A549 (cell line): Measurements from ENCODE around the gene LYPD6. TPM values are rescaled to one million over a fixed set of nuclear protein-coding genes. Genes with fewer than 3 reads are reported as not detected.

Source experiments
- ATAC-seq, 2 experiments: fragments of 200-7000 bp in 1 of 2; fragments of >200 bp in 1 of 2; cut with Nextera tagmentation in 1 of 2; cut with Tn5 transposase in 1 of 2; 3 replicates each; pipeline versions ENCODE4 v1.8.0 to v1.9.1; 2018 to 2020; ENCODE audit warnings: mild to moderate bottlenecking in 1 of 2, moderate library complexity in 1 of 2
- CTCF ChIA-PET: fragments of 300-600 bp; sonication (Branson Sonifier 250); formaldehyde crosslinking; extraction: SDS; loops from one replicate; lab custom pipeline; 2021; ENCODE audit warnings: antibody characterized with exemption, inconsistent platforms; lab: Yijun Ruan, JAX
- POLR2A ChIA-PET: fragments of 350-600 bp; formaldehyde crosslinking; extraction: SDS; loops from one replicate; lab custom pipeline; 2021; ENCODE audit warnings: antibody characterized with exemption, inconsistent platforms; lab: Yijun Ruan, JAX
- DNase-seq, 2 experiments: peaks; one replicate each; pipeline versions ENCODE4 v3.0.0 to v3.0.0-alpha.2; 2011 to 2016; ENCODE audit warnings: low read depth in 1 of 2, low spot score in 1 of 2
- FAIRE-seq: peaks from 2 replicates; lab custom pipeline; 2011; peaks lifted over from hg19 to GRCh38; lab: Jason Lieb, UNC
- H3K27ac ChIP-seq, 2 experiments: fragments of >200 bp; sonication (Bioruptor Twin); formaldehyde crosslinking; 3 replicates each; pipeline ENCODE4 v1.5.1; 2016 to 2017
- H3K4me1 ChIP-seq: fragments of >200 bp; sonication (Bioruptor Twin); formaldehyde crosslinking; 3 replicates; pipeline ENCODE4 v1.6.1; 2016
- H3K4me2 ChIP-seq: fragments of >200 bp; sonication (Bioruptor Twin); formaldehyde crosslinking; 3 replicates; pipeline ENCODE4 v1.6.1; 2016
- H3K4me3 ChIP-seq: fragments of >200 bp; sonication (Bioruptor Twin); formaldehyde crosslinking; 3 replicates; pipeline ENCODE4 v1.5.1; 2016
- H3K9me3 ChIP-seq: fragments of >200 bp; sonication (Bioruptor Twin); formaldehyde crosslinking; 3 replicates; pipeline ENCODE4 v1.6.1; 2016
- CBX8 ChIP-seq: fragments of 200-600 bp; sonication (generic); IDR thresholded peaks from 2 replicates; pipeline ENCODE4 v1.6.1; 2016
- CHD4 ChIP-seq: fragments of 200-600 bp; sonication (generic); IDR thresholded peaks from 2 replicates; pipeline ENCODE4 v1.6.1; 2016; ENCODE audit warnings: antibody characterized with exemption, mild to moderate bottlenecking, borderline replicate concordance
- EHF ChIP-seq: fragments of 250-450 bp; sonication (Bioruptor Pico); IDR thresholded peaks from 2 replicates; pipeline ENCODE4 v1.5.0; 2020; ENCODE audit warnings: mild to moderate bottlenecking
- ESRRA ChIP-seq: fragments of 150-350 bp; IDR thresholded peaks from 2 replicates; pipeline ENCODE4 v1.6.1; 2014; ENCODE audit warnings: mild to moderate bottlenecking, low read length, borderline replicate concordance
- FOSL2 ChIP-seq, 2 experiments: fragments of 450-650 bp in 1 of 2; fragments of >200 bp in 1 of 2; sonication (Bioruptor Twin) in 1 of 2; formaldehyde crosslinking; IDR thresholded peaks; 2 replicates each; pipeline versions ENCODE4 v1.5.0 to v1.6.1; 2016 to 2020; ENCODE audit warnings: mild to moderate bottlenecking in 1 of 2, moderate library complexity in 1 of 2
- JUN ChIP-seq, 2 experiments: fragments of >200 bp; sonication (Bioruptor Twin); formaldehyde crosslinking; IDR thresholded peaks; 2 replicates in 1 of 2; 3 replicates in 1 of 2; pipeline ENCODE4 v1.6.1; 2016 to 2017
- MAZ ChIP-seq: fragments of 150-350 bp; IDR thresholded peaks from 2 replicates; pipeline ENCODE4 v1.6.1; 2014; ENCODE audit warnings: antibody characterized with exemption, low read depth, low read length, borderline replicate concordance
- MYC ChIP-seq: IDR thresholded peaks from 2 replicates; pipeline ENCODE4 v1.6.1; 2012; ENCODE audit warnings: mild to moderate bottlenecking, inconsistent platforms, low read length, improper control_type of control experiment, borderline replicate concordance
- NR3C1 ChIP-seq: fragments of >200 bp; sonication (Bioruptor Twin); formaldehyde crosslinking; IDR thresholded peaks from 3 replicates; pipeline ENCODE4 v1.6.1; 2017
- PHF8 ChIP-seq: fragments of 200-600 bp; sonication (generic); IDR thresholded peaks from 2 replicates; pipeline ENCODE4 v1.6.1; 2016; ENCODE audit warnings: low read depth, mild to moderate bottlenecking, antibody characterized with exemption, moderate library complexity, borderline replicate concordance
- POLR2A ChIP-seq: IDR thresholded peaks from 2 replicates; pipeline ENCODE4 v1.6.1; 2012; ENCODE audit warnings: mild to moderate bottlenecking, low read length
- RAD21 ChIP-seq, 2 experiments: fragments of >200 bp in 1 of 2; sonication (Bioruptor Twin) in 1 of 2; formaldehyde crosslinking in 1 of 2; IDR thresholded peaks in 1 of 2; conservative IDR thresholded peaks in 1 of 2; 2 replicates in 1 of 2; 3 replicates in 1 of 2; pipeline ENCODE4 v1.6.1; 2012 to 2018; ENCODE audit warnings: inconsistent platforms in 1 of 2
- RFX5 ChIP-seq: fragments of 450-650 bp; IDR thresholded peaks from 2 replicates; pipeline ENCODE4 v1.7.1; 2014; ENCODE audit warnings: antibody characterized with exemption, mild to moderate bottlenecking, moderate library complexity
- SREBF2 ChIP-seq: fragments of 450-650 bp; IDR thresholded peaks from 2 replicates; pipeline ENCODE4 v1.6.1; 2014; ENCODE audit warnings: mild to moderate bottlenecking, moderate library complexity
- ZFP36 ChIP-seq: fragments of 450-650 bp; IDR thresholded peaks from 2 replicates; pipeline ENCODE4 v1.6.1; 2014; ENCODE audit warnings: borderline replicate concordance; ENCODE audit not compliant: partially characterized antibody
- ZNF302 ChIP-seq: fragments of 250-450 bp; sonication (Bioruptor Pico); IDR thresholded peaks from 2 replicates; pipeline ENCODE4 v1.9.0; 2021; ENCODE audit warnings: inconsistent platforms, mild to moderate bottlenecking, moderate library complexity
- ZSCAN20 ChIP-seq: fragments of 250-450 bp; sonication (Bioruptor Pico); IDR thresholded peaks from 2 replicates; pipeline ENCODE4 v1.8.0; 2022; ENCODE audit warnings: mild to moderate bottlenecking, moderate library complexity
- WGBS: methylation state at CpG from one replicate; pipeline ENCODE4 v1.1.6; 2017; ENCODE audit errors: missing lambda C conversion rate; 5-methylcytosine and 5-hydroxymethylcytosine counted together
- polyA plus RNA-seq, 4 experiments: library from polyadenylated mRNA; depleted of rRNA in 3 of 4; stranded (reverse); fragments of >200 nt; fragmentation: RNase III in 1 of 4; extraction: RNeasy Plus Mini Kit Qiagen cat#74134 plus additional on column Dnase treatment in 1 of 4; gene quantifications; 2 replicates in 3 of 4; 3 replicates in 1 of 4; pipeline ENCODE4 v1.2.3, GENCODE V29; 2011 to 2017
- TF ChIP-seq, protein P1 (sequence below): fragments of 450-650 bp; IDR thresholded peaks from 2 replicates; pipeline ENCODE4 v1.6.1; 2014; ENCODE audit warnings: antibody characterized with exemption

LYPD6 gene
- polyA plus RNA-seq, 2 of the 4 experiments (the other 2 are of a cell fraction): 0.08 to 0.09 TPM

DNA sequence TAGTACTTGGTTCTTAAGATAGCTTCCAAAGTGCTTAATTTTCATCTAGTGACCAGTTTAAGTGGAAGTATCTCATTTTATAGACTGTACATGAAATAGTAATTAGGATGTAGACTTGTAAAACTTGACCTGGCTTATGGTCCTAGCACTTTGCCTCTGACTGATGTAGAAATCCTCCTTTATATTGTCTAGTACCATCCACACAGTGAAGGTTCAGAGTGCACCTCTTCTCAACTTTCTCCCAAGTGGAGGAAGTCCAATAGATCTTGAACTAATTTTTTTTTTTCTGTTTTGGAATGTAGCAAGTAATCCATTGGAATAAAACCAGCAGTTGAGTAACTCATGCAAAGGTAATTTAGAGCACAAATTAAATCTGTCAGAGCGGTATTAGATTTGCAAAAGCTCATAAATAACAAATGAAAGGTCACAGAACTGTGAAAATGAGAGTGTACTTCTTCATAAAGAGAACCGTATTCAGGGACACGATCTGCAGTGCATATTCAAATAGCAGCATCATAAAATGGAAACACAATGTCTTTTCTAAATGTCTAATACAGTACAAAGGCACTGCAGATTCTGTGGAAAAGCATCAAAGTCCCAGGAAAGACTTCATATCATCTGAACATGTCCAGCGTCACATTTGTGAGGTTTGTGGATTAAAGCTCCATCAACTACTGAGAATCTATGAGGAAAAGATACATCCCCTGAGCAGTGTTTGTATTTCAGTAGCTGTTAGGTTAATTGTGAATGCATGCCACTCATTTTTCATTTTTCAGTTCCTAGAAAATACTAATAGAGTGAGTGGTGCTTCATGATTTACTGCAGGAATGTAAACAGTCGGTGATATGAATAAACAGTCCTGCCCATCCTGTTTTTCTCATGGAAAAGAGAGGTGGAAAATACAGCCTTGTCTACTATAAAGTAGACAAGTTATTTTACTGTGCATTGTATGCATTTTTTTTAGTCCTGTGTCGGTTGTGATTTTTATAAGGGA, 100.7 kb downstream of the LYPD6 start:
- H3K4me2 ChIP-seq: no peak overlapping the region
- DNase-seq: no peak

DNA sequence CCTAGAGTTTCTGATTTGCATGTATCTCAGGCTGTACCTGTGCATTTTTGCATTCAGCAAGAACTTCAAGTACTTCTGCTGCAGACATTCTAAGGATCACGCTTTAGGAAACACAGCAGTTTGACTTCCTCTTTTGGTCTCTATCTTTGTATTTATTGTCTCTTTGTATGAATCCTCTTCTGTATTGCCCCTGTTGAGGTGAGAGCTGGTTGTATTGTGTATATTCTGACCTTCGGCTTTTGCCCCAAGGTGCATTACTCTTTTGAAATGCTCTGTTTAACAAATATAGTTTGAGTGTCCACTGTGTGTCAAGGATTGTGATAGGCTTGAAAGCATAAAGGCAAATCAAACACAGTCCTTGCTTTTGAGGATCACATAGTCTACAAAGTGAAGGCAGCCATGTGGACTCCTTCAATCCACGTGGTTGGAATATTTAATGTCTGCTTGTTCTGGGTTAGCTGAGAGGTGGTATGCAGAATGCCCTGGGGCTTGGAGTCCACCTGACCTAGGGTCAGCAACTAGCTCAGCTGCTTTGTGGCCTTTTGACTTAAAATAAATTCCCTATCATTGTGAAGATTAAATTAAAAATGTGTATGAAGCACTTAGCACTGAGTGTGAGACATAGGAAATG, 108.1 kb downstream of the LYPD6 start:
- DNase-seq (no peak), ATAC-seq (no peak), FAIRE-seq (no peak)
- CTCF ChIA-PET: interaction anchor here (0.7 kb wide), 1 partner anchor 10 kb away, joined by 3 read pairs; no protein-coding TSS in a partner anchor
- POLR2A ChIA-PET: no interaction called here
- no peak overlapping the region for H3K4me3 ChIP-seq
- TF ChIP-seq POLR2A (no peak), ZSCAN20 (CRISPR knock-in tag) (no peak), SREBF2 (no peak), RAD21 (conservative IDR thresholded peaks at IDR 0.05 in 1 of 2, IDR thresholded peaks at IDR 0.05 in 1 of 2) (no peak), JUN (IDR thresholded peaks at IDR 0.05) (no peak), ZFP36 (no peak), ESRRA (no peak), MYC (no peak), CBX8 (no peak), EHF (CRISPR knock-in tag) (no peak), CHD4 (no peak), ZNF302 (no peak)
- H3K9me3 ChIP-seq: no peaks in the 10 kb centered on the region
- H3K4me1 ChIP-seq: no peaks in the 10 kb centered on the region
- H3K4me2 ChIP-seq: no peak overlapping the region
- WGBS: 33% methylated on average over 3 of the region's 3 CpGs
- H3K27ac ChIP-seq: no peak overlapping the region

More for the DNA sequence above, 100.7 kb downstream of the LYPD6 start:
- POLR2A ChIA-PET: no interaction called here
- ATAC-seq: no peak
- TF ChIP-seq MAZ: no peak
- TF ChIP-seq FOSL2 (IDR thresholded peaks at IDR 0.05): no peak
- TF ChIP-seq FOSL2 (CRISPR knock-in tag; IDR thresholded peaks at IDR 0.05): no peak
- no peak for TF ChIP-seq RFX5
- no peak for TF ChIP-seq CHD4
- TF ChIP-seq NR3C1: no peak
- no peak for TF ChIP-seq ESRRA
- no peak for TF ChIP-seq SREBF2
- TF ChIP-seq, all 56 proteins: peak for 0
- WGBS: 12% methylated on average over 6 of the region's 6 CpGs
- CTCF ChIA-PET: no interaction called here
- FAIRE-seq: no peak
- Histone ChIP-seq H3K9me3 (peaks cover 7% of the 10 kb centered on the region; the same call in 1 of the 3 replicates), H3K27ac (no peak overlapping the region), H3K4me1 (no peaks in the 10 kb centered on the region), H3K4me3 (no peak overlapping the region)

DNA sequence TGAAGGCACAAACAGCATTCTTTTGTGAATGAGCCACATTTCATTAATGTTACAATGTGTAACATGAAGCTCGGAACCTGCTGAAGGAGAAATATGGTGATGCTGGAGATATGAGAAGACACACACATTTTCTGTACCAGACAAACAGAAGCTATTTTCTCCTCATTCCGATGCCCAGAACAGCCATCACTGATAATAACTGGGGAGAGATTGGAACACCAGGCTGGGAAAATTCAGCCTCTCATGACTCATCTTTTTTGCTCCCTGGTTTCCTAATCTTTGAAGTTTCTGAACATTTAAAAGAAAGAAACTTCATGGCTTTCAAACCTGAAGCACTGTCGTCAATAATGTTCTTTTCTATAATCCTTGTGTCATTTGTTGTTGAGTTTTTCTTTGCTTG, 110.9 kb downstream of the LYPD6 start:
- Histone ChIP-seq H3K9me3 (no peaks in the 10 kb centered on the region), H3K4me3 (no peak overlapping the region), H3K27ac (no peak overlapping the region), H3K4me1 (no peaks in the 10 kb centered on the region), H3K4me2 (no peak overlapping the region)
- FAIRE-seq (no peak), ATAC-seq (no peak), DNase-seq (no peak)
- TF ChIP-seq SREBF2 (no peak), PHF8 (no peak)
- TF ChIP-seq, protein P1, sequence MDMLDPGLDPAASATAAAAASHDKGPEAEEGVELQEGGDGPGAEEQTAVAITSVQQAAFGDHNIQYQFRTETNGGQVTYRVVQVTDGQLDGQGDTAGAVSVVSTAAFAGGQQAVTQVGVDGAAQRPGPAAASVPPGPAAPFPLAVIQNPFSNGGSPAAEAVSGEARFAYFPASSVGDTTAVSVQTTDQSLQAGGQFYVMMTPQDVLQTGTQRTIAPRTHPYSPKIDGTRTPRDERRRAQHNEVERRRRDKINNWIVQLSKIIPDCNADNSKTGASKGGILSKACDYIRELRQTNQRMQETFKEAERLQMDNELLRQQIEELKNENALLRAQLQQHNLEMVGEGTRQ: no peak
- WGBS: 52% methylated on average over 3 of the region's 3 CpGs
- ChIA-PET CTCF (interaction anchor here (0.6 kb wide), 1 partner anchor 230 kb away, joined by 3 read pairs; no protein-coding TSS in a partner anchor), POLR2A (no interaction called here)
